Panc1 (cell line): ENCODE measurements around the gene HMOX1. TPM values are rescaled to one million over a fixed set of nuclear protein-coding genes. Genes with fewer than 3 reads are reported as not detected.

Experiments used
- ATAC-seq: fragments of 200-7000 bp; cut with Tn5 transposase; 2 replicates; pipeline ENCODE4 v1.9.1; 2020; ENCODE audit warnings: mild to moderate bottlenecking, moderate library complexity
- BruUV-seq: library from RNA; stranded (reverse); fragments of 400-500 nt; replicated peaks from 2 replicates; lab custom pipeline; 2021; lab: Mats Ljungman, UMichigan
- CTCF ChIA-PET: fragments of 300-600 bp; sonication (Branson Sonifier 250); formaldehyde crosslinking; loops from one replicate; lab custom pipeline; 2022; ENCODE audit warnings: antibody characterized with exemption; lab: Charles Lee
- POLR2A ChIA-PET: fragments of 300-600 bp; sonication (Branson Sonifier 250); formaldehyde crosslinking; loops from one replicate; lab custom pipeline; 2022; ENCODE audit warnings: antibody characterized with exemption; lab: Charles Lee
- DNase-seq: peaks from one replicate; pipeline ENCODE4 v3.0.0-alpha.2; 2010; ENCODE audit warnings: low read depth, low spot score
- H3K27ac ChIP-seq: 2 replicates; pipeline ENCODE4 v1.5.1; 2011; ENCODE audit warnings: mild to moderate bottlenecking, low read length, inconsistent platforms
- H3K27me3 ChIP-seq: fragments of 200-500 bp; sonication (Bioruptor generic); 2 replicates; pipeline ENCODE4 v1.6.0; 2014; ENCODE audit warnings: low read length, inconsistent platforms; ENCODE audit not compliant: control insufficient read depth, insufficient read depth
- H3K36me3 ChIP-seq: fragments of 200-500 bp; sonication (Bioruptor generic); 2 replicates; pipeline ENCODE4 v1.5.1; 2014; ENCODE audit warnings: inconsistent platforms, mild to moderate bottlenecking, low read length, moderate library complexity; ENCODE audit not compliant: control insufficient read depth, insufficient read depth
- H3K4me1 ChIP-seq: 2 replicates; pipeline ENCODE4 v1.5.1; 2011; ENCODE audit warnings: inconsistent platforms, mild to moderate bottlenecking, low read length, moderate library complexity; ENCODE audit not compliant: control insufficient read depth, insufficient read depth
- H3K4me3 ChIP-seq, 2 experiments: 2 replicates each; pipeline ENCODE4 v1.5.1; 2011 to 2012; ENCODE audit warnings: low read depth in 2 of 2, low read length in 2 of 2, mild to moderate bottlenecking in 2 of 2, inconsistent platforms in 1 of 2, moderate library complexity in 1 of 2
- H3K9me3 ChIP-seq: fragments of 200-500 bp; sonication (Bioruptor generic); 2 replicates; pipeline ENCODE4 v1.5.1; 2014; ENCODE audit warnings: low read depth, mild to moderate bottlenecking, inconsistent platforms, low read length, moderate library complexity; ENCODE audit not compliant: control insufficient read depth, insufficient read depth
- POLR2AphosphoS5 ChIP-seq: IDR thresholded peaks from 2 replicates; pipeline ENCODE4 v1.6.1; 2012; ENCODE audit warnings: mild to moderate bottlenecking, low read depth, low read length, moderate library complexity
- SIN3A ChIP-seq: IDR thresholded peaks from 2 replicates; pipeline ENCODE4 v1.6.1; 2012; ENCODE audit warnings: low read depth, mild to moderate bottlenecking, low read length, moderate library complexity, borderline replicate concordance; ENCODE audit not compliant: insufficient read depth
- TCF7L2 ChIP-seq: IDR thresholded peaks from 2 replicates; pipeline ENCODE4 v1.6.1; 2011; ENCODE audit warnings: mild to moderate bottlenecking, low read depth, low read length, inconsistent platforms
- in situ Hi-C: cut with HindIII; loops from 2 replicates; pipeline ENCODE4 v1.10.0; 2016; ENCODE audit warnings: low sequenced_read_pairs, low pct_unique_long_range_greater_than_20kb
- intact Hi-C: fragments of 100-400 bp; cut with micrococcal nuclease; formaldehyde crosslinking; loops from one replicate; pipeline ENCODE4 v1.10.0; 2022; ENCODE audit not compliant: unreplicated experiment
- total RNA-seq: library from RNA; stranded (reverse); gene quantifications from one replicate; pipeline ENCODE4 v1.2.1, GENCODE V29; 2021; ENCODE audit not compliant: unreplicated experiment
- TF ChIP-seq, protein P1 (sequence below), 2 experiments: IDR thresholded peaks; 2 replicates each; pipeline ENCODE4 v1.6.1; 2011 to 2012; ENCODE audit warnings: low read depth in 2 of 2, control low read depth in 1 of 2, low read length in 1 of 2, mild to moderate bottlenecking in 1 of 2, moderate library complexity in 1 of 2; ENCODE audit not compliant: insufficient read depth in 1 of 2
- TF ChIP-seq, protein P2 (sequence below): fragments of 450-650 bp; IDR thresholded peaks from 2 replicates; pipeline ENCODE4 v1.5.1; 2017; ENCODE audit warnings: mild to moderate bottlenecking

Gene HMOX1
- total RNA-seq, 1 experiment from 2014 or later = 105 TPM

DNA sequence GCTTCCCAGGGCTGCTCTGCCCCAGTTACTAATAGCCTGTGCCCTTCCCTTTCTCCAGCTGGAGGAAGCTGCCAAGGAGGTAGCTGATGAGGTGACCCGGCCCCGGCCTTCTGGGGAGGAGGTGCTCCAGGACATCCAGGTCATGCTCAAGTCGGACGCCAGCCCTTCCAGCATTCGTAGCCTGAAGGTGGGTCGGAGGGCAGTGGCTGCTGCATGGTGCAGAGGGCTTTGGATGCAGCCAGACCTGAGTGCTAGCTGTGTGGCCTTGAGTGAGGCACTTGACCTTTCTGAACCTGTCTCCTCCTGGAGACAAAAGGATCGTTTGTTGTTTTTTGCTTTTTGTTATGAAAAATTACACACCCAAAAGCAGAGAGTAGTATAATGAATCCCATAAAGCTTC is 22.5 kb downstream of the HMOX1 start:
- POLR2A ChIA-PET = no interaction called here
- BruUV-seq = no TSS peak

DNA sequence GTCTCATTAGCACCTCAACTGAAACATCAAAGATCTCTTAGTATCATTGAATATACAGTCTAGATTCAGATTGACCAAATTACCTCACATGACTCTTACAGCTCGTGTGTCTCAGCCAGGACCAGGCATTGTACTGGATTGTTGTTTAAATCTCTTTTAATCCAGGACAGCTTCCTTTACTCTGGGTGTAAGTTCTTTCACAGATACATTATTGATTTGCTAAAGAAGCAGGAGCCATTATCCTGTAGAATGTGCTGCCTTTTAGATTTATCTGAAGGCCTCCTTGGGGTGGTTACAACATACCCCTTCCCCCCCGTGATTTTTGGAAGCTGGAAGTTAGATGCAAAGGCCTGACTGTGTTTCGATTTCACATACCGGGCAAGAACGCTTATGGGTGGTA is 23.3 kb downstream of the HMOX1 start:
- Histone ChIP-seq H3K27me3 (no peaks in the 10 kb centered on the region), H3K36me3 (peaks cover 2% of the 10 kb centered on the region; the same call in 1 of the 2 replicates), H3K27ac (no peak overlapping the region), H3K4me1 (peaks cover 16% of the 10 kb centered on the region), H3K9me3 (no peaks in the 10 kb centered on the region), H3K4me3 (no peak overlapping the region)
- TF ChIP-seq SIN3A (no peak), POLR2AphosphoS5 (no peak), TCF7L2 (no peak)
- TF ChIP-seq, protein P1, sequence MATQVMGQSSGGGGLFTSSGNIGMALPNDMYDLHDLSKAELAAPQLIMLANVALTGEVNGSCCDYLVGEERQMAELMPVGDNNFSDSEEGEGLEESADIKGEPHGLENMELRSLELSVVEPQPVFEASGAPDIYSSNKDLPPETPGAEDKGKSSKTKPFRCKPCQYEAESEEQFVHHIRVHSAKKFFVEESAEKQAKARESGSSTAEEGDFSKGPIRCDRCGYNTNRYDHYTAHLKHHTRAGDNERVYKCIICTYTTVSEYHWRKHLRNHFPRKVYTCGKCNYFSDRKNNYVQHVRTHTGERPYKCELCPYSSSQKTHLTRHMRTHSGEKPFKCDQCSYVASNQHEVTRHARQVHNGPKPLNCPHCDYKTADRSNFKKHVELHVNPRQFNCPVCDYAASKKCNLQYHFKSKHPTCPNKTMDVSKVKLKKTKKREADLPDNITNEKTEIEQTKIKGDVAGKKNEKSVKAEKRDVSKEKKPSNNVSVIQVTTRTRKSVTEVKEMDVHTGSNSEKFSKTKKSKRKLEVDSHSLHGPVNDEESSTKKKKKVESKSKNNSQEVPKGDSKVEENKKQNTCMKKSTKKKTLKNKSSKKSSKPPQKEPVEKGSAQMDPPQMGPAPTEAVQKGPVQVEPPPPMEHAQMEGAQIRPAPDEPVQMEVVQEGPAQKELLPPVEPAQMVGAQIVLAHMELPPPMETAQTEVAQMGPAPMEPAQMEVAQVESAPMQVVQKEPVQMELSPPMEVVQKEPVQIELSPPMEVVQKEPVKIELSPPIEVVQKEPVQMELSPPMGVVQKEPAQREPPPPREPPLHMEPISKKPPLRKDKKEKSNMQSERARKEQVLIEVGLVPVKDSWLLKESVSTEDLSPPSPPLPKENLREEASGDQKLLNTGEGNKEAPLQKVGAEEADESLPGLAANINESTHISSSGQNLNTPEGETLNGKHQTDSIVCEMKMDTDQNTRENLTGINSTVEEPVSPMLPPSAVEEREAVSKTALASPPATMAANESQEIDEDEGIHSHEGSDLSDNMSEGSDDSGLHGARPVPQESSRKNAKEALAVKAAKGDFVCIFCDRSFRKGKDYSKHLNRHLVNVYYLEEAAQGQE (IDR thresholded peaks at IDR 0.05; ENCODE audit: insufficient read depth in 1 of 2, low read depth in 2 of 2, low read length in 1 of 2) = no peak
- TF ChIP-seq, protein P2, sequence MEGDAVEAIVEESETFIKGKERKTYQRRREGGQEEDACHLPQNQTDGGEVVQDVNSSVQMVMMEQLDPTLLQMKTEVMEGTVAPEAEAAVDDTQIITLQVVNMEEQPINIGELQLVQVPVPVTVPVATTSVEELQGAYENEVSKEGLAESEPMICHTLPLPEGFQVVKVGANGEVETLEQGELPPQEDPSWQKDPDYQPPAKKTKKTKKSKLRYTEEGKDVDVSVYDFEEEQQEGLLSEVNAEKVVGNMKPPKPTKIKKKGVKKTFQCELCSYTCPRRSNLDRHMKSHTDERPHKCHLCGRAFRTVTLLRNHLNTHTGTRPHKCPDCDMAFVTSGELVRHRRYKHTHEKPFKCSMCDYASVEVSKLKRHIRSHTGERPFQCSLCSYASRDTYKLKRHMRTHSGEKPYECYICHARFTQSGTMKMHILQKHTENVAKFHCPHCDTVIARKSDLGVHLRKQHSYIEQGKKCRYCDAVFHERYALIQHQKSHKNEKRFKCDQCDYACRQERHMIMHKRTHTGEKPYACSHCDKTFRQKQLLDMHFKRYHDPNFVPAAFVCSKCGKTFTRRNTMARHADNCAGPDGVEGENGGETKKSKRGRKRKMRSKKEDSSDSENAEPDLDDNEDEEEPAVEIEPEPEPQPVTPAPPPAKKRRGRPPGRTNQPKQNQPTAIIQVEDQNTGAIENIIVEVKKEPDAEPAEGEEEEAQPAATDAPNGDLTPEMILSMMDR = no peak
- no TSS peak for BruUV-seq
- DNase-seq = no peak
- in situ Hi-C loops = no loop called here
- ATAC-seq = no peak
- CTCF ChIA-PET = interaction anchor here (0.6 kb wide), 1 partner anchor 9 kb away, joined by 3 read pairs; no protein-coding TSS in a partner anchor
- POLR2A ChIA-PET = interaction anchor here (0.6 kb wide), 1 partner anchor 13 kb away, joined by 3 read pairs; no protein-coding TSS in a partner anchor
- intact Hi-C loops = no loop called here

More for the DNA sequence above, 22.5 kb downstream of the HMOX1 start:
- DNase-seq (no peak), ATAC-seq (no peak)
- CTCF ChIA-PET = no interaction called here
- Histone ChIP-seq H3K27ac (no peak overlapping the region), H3K36me3 (peaks cover 1% of the 10 kb centered on the region; the same call in 1 of the 2 replicates), H3K27me3 (no peaks in the 10 kb centered on the region), H3K9me3 (no peaks in the 10 kb centered on the region), H3K4me3 (no peak overlapping the region), H3K4me1 (peaks cover 16% of the 10 kb centered on the region)
- intact Hi-C loops = no loop called here
- in situ Hi-C loops = no loop called here
- TF ChIP-seq, protein P1 (IDR thresholded peaks at IDR 0.05; ENCODE audit: insufficient read depth in 1 of 2, low read depth in 2 of 2, low read length in 1 of 2) = no peak
- TF ChIP-seq POLR2AphosphoS5 = no peak
- no peak for TF ChIP-seq SIN3A
- TF ChIP-seq, protein P2 = no peak
